ENCODE data around the gene MRM1. TPM values are rescaled to one million over a fixed set of nuclear protein-coding genes. Genes with fewer than 3 reads are reported as not detected.
A peak's percentile ranks its signal among the peaks of the same experiment; 100 is the strongest.

The MRM1 gene
- total RNA-seq, 4 donors from 2014 or later = 9.5 to 20.9 (median 11.5) TPM

DNA sequence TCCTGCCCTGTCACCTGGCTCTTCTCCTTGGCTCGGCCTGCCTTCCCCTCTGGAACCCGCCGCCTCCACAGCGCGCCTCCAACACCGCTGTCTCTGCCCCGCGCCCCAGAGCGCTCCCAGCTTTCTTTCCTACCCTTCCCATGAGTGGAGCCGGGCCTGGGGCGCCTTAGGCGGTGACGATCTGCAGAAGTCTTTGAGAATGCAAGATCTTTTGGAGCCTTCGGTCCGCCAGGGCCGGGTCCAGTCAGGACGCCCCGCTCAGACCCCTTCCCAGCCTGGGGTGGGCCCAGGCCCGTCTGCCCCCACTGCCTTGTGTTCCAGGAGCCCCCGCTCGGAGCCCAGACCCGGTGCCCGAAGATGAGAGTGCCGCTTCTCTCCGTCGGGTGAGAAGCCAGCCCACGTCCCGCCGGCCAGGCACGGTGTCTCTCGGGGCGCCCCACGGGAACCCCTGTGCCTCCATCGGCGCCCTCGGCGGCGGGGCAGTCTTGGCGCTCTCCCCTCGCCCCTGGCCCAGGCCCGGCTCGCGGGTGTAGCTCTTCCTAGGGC lies 40.0 kb downstream of the MRM1 start:
- no peak for TF ChIP-seq POLR2AphosphoS5 (IDR thresholded peaks at IDR 0.05)
- TF ChIP-seq CTCF (IDR thresholded peaks at IDR 0.05) = no peak
- no peak for TF ChIP-seq EP300 (IDR thresholded peaks at IDR 0.05; ENCODE audit: low read depth)
- no peak for TF ChIP-seq POLR2A (IDR thresholded peaks at IDR 0.05)
- H3K27me3 ChIP-seq = peaks cover 85% of the 10 kb centered on the region
- intact Hi-C loops (cut with DNase I; ENCODE audit: low total_unique reads) = no loop called here
- 21 to 28% methylated on average over 4 to 34 of the region's 43 CpGs for WGBS, 2 donors (ENCODE audit: low coverage in 1 of 2)
- no peaks in the 10 kb centered on the region for H3K36me3 ChIP-seq
- in situ Hi-C loops (cut with MboI; ENCODE audit: low pct_ligation_motif_present in 1 of 4, low pct_unique_long_range_greater_than_20kb in 1 of 4, low sequenced_read_pairs in 3 of 4) = loop anchor here in 3 of 4 donors (25.0 kb wide), 3 partner anchors 396 to 596 kb away; no protein-coding TSS in a partner anchor
- no peaks in the 10 kb centered on the region for H3K9me3 ChIP-seq
- H3K4me3 ChIP-seq = peak overlapping the region in 3 of 4 donors; percentile 3 to 47 (median 24)
- H3K27ac ChIP-seq = peak overlapping the region in 1 of 4 donors; percentile 56
- peaks cover 4 to 21% (median 19%) of the 10 kb centered on the region in 4 donors for H3K4me1 ChIP-seq
- DNase-seq = no peak

DNA sequence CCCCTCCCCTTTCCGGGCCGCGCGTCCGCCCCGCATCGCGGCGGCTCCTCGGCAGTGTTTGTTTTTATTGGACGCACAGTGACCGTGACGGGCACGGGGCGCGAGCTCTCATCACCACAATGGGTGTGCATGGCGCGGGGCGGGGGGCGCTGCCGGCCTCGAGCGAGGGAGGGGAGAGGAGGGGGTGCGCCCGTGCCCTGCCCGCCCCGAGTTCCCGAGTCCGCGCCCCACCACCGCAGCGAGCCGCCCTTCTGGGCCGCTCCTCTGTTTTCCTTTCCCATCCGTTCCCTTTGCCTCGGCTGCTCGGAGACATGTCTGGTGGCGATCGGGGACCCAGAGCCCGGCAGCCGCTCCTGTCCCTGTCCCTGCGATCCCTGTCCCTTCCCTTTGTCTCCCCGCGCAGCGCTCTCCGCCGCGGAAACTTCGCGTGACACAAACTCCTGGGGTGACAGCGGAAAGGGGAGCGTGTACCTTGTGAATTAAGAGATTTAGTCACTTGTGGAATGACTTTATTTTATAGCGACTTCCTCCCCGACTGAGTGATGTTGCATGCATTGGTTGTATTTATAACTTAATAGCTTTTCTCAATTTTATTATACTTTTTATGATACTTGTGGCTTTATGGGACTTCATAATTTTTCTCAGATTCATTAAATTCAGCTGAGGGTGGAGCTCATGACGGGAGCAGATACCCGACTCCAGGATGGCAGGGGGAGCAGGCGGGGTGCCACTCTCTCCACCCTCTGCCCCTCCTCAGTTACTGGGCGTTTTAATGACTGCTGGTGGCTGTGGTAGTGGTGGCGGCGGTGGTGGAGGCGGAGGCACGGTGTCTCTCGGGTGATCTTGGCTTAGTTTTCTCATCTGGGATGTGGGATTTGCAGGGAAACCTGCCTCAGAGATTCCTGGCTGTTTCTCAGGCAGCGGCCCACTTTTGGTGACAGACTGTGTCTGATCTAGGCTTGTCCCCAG lies 40.8 kb downstream of the MRM1 start:
- intact Hi-C loops (cut with DNase I; ENCODE audit: low total_unique reads) = no loop called here

DNA sequence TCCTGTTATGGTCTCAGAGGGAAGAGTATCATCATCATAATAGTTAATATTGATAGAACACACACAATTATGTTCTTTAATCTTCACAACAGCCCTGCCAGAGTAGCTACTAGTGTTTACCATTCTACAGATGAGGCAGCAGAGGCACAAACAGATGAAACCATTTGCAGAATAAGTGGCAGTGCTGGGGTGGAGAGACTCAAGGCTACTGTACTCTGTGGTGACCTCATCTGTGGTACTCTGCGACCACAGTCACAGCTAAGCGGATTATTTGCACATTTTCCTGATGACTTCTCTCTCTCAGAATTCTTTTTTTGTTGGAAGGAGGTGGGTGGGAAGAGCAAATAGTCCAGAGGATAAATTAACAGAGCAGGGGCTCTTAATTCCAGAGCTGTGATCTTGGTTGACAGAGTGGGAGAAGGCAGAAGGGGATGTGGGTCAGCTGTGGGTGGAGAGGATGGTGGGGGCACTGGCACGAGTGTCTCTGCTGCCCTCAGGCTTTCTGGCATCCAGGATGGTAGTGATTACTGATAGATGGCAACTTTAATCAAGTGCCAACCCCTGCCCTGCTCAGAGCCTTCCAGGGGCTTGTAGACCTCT lies 41.8 kb downstream of the MRM1 start:
- Histone ChIP-seq H3K9me3 (no peaks in the 10 kb centered on the region), H3K4me1 (peaks cover 4 to 21% (median 19%) of the 10 kb centered on the region in 4 donors), H3K36me3 (no peaks in the 10 kb centered on the region), H3K4me3 (no peak overlapping the region), H3K27ac (no peak overlapping the region), H3K27me3 (peaks cover 78% of the 10 kb centered on the region)
- in situ Hi-C loops (cut with MboI; ENCODE audit: low pct_ligation_motif_present in 1 of 4, low pct_unique_long_range_greater_than_20kb in 1 of 4, low sequenced_read_pairs in 3 of 4) = loop anchor here in 3 of 4 donors (25.0 kb wide), 3 partner anchors 394 to 594 kb away; no protein-coding TSS in a partner anchor
- 34 to 60% methylated on average over 2 to 3 of the region's 3 CpGs for WGBS, 2 donors (ENCODE audit: low coverage in 1 of 2)
- no peak for DNase-seq
- TF ChIP-seq CTCF (IDR thresholded peaks at IDR 0.05) = no peak
- TF ChIP-seq POLR2AphosphoS5 (IDR thresholded peaks at IDR 0.05) = no peak
- no peak for TF ChIP-seq EP300 (IDR thresholded peaks at IDR 0.05; ENCODE audit: low read depth)
- no peak for TF ChIP-seq POLR2A (IDR thresholded peaks at IDR 0.05)
- intact Hi-C loops (cut with DNase I; ENCODE audit: low total_unique reads) = no loop called here

More for the DNA sequence above, 40.8 kb downstream of the MRM1 start:
- Histone ChIP-seq H3K4me1 (peaks cover 4 to 21% (median 19%) of the 10 kb centered on the region in 4 donors), H3K27me3 (peaks cover 85% of the 10 kb centered on the region), H3K9me3 (no peaks in the 10 kb centered on the region), H3K36me3 (no peaks in the 10 kb centered on the region), H3K4me3 (peak overlapping the region in 3 of 4 donors; percentile 3 to 47 (median 24)), H3K27ac (peak overlapping the region in 1 of 4 donors; percentile 56)
- TF ChIP-seq POLR2AphosphoS5 (IDR thresholded peaks at IDR 0.05) (no peak), POLR2A (IDR thresholded peaks at IDR 0.05) (no peak), EP300 (IDR thresholded peaks at IDR 0.05; ENCODE audit: low read depth) (no peak), CTCF (IDR thresholded peaks at IDR 0.05) (no peak)
- DNase-seq = peak; percentile 54
- in situ Hi-C loops (cut with MboI; ENCODE audit: low pct_ligation_motif_present in 1 of 4, low pct_unique_long_range_greater_than_20kb in 1 of 4, low sequenced_read_pairs in 3 of 4) = loop anchor here in 3 of 4 donors (25.0 kb wide), 3 partner anchors 395 to 595 kb away; no protein-coding TSS in a partner anchor
- WGBS, 2 donors (ENCODE audit: low coverage in 1 of 2) = 3 to 7% methylated on average over 4 to 63 of the region's 64 CpGs

Measured in transverse colon (tissue), 4 donors.